Activated T-helper 17 cell treated with anti-CD3 and anti-CD28 coated beads, Interleukin-2, amount 50 U/mL, for 72 hours (primary cell): ENCODE measurements around the gene ADGRL3. TPM values are rescaled to one million over a fixed set of nuclear protein-coding genes. Genes with fewer than 3 reads are reported as not detected.

ENCODE experiments used
- ATAC-seq: fragments of 150-1000 bp; cut with Tn5 transposase; replicated peaks from 2 replicates; pipeline ENCODE4 v1.10.0; 2021; ENCODE audit warnings: mild to moderate bottlenecking, moderate library complexity
- H3K27ac Mint-ChIP-seq: one replicate; pipeline ENCODE4 v1.8.0; 2022; ENCODE audit warnings: mixed read lengths
- H3K27me3 Mint-ChIP-seq: one replicate; pipeline ENCODE4 v1.8.0; 2022; ENCODE audit warnings: mixed read lengths
- H3K36me3 Mint-ChIP-seq: one replicate; pipeline ENCODE4 v1.8.0; 2022; ENCODE audit warnings: low read depth, mild to moderate bottlenecking, mixed read lengths
- H3K4me1 Mint-ChIP-seq: one replicate; pipeline ENCODE4 v1.8.0; 2022; ENCODE audit warnings: mixed read lengths
- H3K4me3 Mint-ChIP-seq: one replicate; pipeline ENCODE4 v1.8.0; 2022; ENCODE audit warnings: mild to moderate bottlenecking, mixed read lengths
- H3K9me3 Mint-ChIP-seq: one replicate; pipeline ENCODE4 v1.8.0; 2022; ENCODE audit warnings: mixed read lengths
- total RNA-seq, 2 donors: library from RNA; stranded (reverse); gene quantifications; one replicate each; pipeline ENCODE4 v1.2.3, GENCODE V29; 2022

The ADGRL3 gene
- total RNA-seq, 2 donors from 2014 or later = not detected

GRCh38 chr4:62018537-62018936 lies 818.4 kb downstream of the ADGRL3 start:
- Mint-ChIP-seq H3K27me3 (no peaks in the 10 kb centered on the region), H3K36me3 (no peaks in the 10 kb centered on the region), H3K27ac (no peak overlapping the region), H3K9me3 (peaks cover 12% of the 10 kb centered on the region), H3K4me3 (no peak overlapping the region), H3K4me1 (no peaks in the 10 kb centered on the region)
- no peak for ATAC-seq

GRCh38 chr4:62023633-62024032 lies 823.5 kb downstream of the ADGRL3 start:
- peaks cover 11% of the 10 kb centered on the region for H3K9me3 Mint-ChIP-seq
- H3K27ac Mint-ChIP-seq = no peak overlapping the region
- H3K4me3 Mint-ChIP-seq = no peak overlapping the region
- no peaks in the 10 kb centered on the region for H3K4me1 Mint-ChIP-seq
- no peaks in the 10 kb centered on the region for H3K27me3 Mint-ChIP-seq
- no peak for ATAC-seq
- no peaks in the 10 kb centered on the region for H3K36me3 Mint-ChIP-seq

- Mint-ChIP-seq H3K36me3 (no peaks in the 10 kb centered on the region), H3K27me3 (no peaks in the 10 kb centered on the region), H3K4me1 (no peaks in the 10 kb centered on the region), H3K4me3 (no peak overlapping the region), H3K9me3 (peaks cover 16% of the 10 kb centered on the region), H3K27ac (no peak overlapping the region)
- no peak for ATAC-seq
Observed at GRCh38 chr4:62028745-62029144, 828.6 kb downstream of the ADGRL3 start.

- H3K4me1 Mint-ChIP-seq = no peaks in the 10 kb centered on the region
- peaks cover 13% of the 10 kb centered on the region for H3K9me3 Mint-ChIP-seq
- no peak overlapping the region for H3K27ac Mint-ChIP-seq
- ATAC-seq = no peak
- no peaks in the 10 kb centered on the region for H3K36me3 Mint-ChIP-seq
- no peak overlapping the region for H3K4me3 Mint-ChIP-seq
- no peaks in the 10 kb centered on the region for H3K27me3 Mint-ChIP-seq
Observed at GRCh38 chr4:62030958-62031357, 830.8 kb downstream of the ADGRL3 start.

- ATAC-seq = no peak
- H3K9me3 Mint-ChIP-seq = peaks cover 24% of the 10 kb centered on the region
Observed at GRCh38 chr4:62037571-62037970, 837.4 kb downstream of the ADGRL3 start.

GRCh38 chr4:62051332-62051731 lies 851.2 kb downstream of the ADGRL3 start:
- Mint-ChIP-seq H3K4me1 (no peaks in the 10 kb centered on the region), H3K27me3 (no peaks in the 10 kb centered on the region), H3K36me3 (no peaks in the 10 kb centered on the region), H3K9me3 (no peaks in the 10 kb centered on the region), H3K27ac (no peak overlapping the region), H3K4me3 (no peak overlapping the region)
- no peak for ATAC-seq

More at GRCh38 chr4:62037571-62037970, 837.4 kb downstream of the ADGRL3 start:
- no peaks in the 10 kb centered on the region for H3K36me3 Mint-ChIP-seq
- no peak overlapping the region for H3K4me3 Mint-ChIP-seq
- H3K27ac Mint-ChIP-seq = no peak overlapping the region
- H3K27me3 Mint-ChIP-seq = no peaks in the 10 kb centered on the region
- H3K4me1 Mint-ChIP-seq = no peaks in the 10 kb centered on the region

GRCh38 chr4:62053974-62054373 lies 853.8 kb downstream of the ADGRL3 start:
- ATAC-seq = no peak
- Mint-ChIP-seq H3K27ac (no peak overlapping the region), H3K36me3 (no peaks in the 10 kb centered on the region), H3K9me3 (peaks cover 4% of the 10 kb centered on the region), H3K4me1 (no peaks in the 10 kb centered on the region), H3K4me3 (no peak overlapping the region), H3K27me3 (no peaks in the 10 kb centered on the region)

- Mint-ChIP-seq H3K9me3 (peaks cover 4% of the 10 kb centered on the region), H3K27me3 (no peaks in the 10 kb centered on the region), H3K36me3 (no peaks in the 10 kb centered on the region), H3K4me1 (no peaks in the 10 kb centered on the region), H3K4me3 (no peak overlapping the region), H3K27ac (no peak overlapping the region)
- ATAC-seq = no peak
Observed at GRCh38 chr4:62057031-62057430, 856.9 kb downstream of the ADGRL3 start.

GRCh38 chr4:62058571-62058970 lies 858.4 kb downstream of the ADGRL3 start:
- Mint-ChIP-seq H3K36me3 (no peaks in the 10 kb centered on the region), H3K27me3 (no peaks in the 10 kb centered on the region), H3K27ac (no peak overlapping the region), H3K4me1 (no peaks in the 10 kb centered on the region), H3K9me3 (peaks cover 8% of the 10 kb centered on the region), H3K4me3 (no peak overlapping the region)
- ATAC-seq = no peak

- H3K4me3 Mint-ChIP-seq = no peak overlapping the region
- no peaks in the 10 kb centered on the region for H3K36me3 Mint-ChIP-seq
- ATAC-seq = no peak
- no peaks in the 10 kb centered on the region for H3K9me3 Mint-ChIP-seq
- H3K27ac Mint-ChIP-seq = no peak overlapping the region
- no peaks in the 10 kb centered on the region for H3K4me1 Mint-ChIP-seq
- H3K27me3 Mint-ChIP-seq = no peaks in the 10 kb centered on the region
Observed at GRCh38 chr4:62070291-62070852, 870.2 kb downstream of the ADGRL3 start.

- Mint-ChIP-seq H3K9me3 (peaks cover 3% of the 10 kb centered on the region), H3K27me3 (no peaks in the 10 kb centered on the region), H3K4me3 (no peak overlapping the region), H3K36me3 (no peaks in the 10 kb centered on the region), H3K4me1 (no peaks in the 10 kb centered on the region), H3K27ac (no peak overlapping the region)
- ATAC-seq = no peak
Observed at GRCh38 chr4:62075089-62075488, 875.0 kb downstream of the ADGRL3 start.

GRCh38 chr4:62075521-62075920 lies 875.4 kb downstream of the ADGRL3 start:
- Mint-ChIP-seq H3K4me1 (no peaks in the 10 kb centered on the region), H3K27ac (no peak overlapping the region), H3K9me3 (peaks cover 3% of the 10 kb centered on the region), H3K4me3 (no peak overlapping the region), H3K36me3 (no peaks in the 10 kb centered on the region), H3K27me3 (no peaks in the 10 kb centered on the region)
- ATAC-seq = no peak

GRCh38 chr4:62077406-62077805 lies 877.3 kb downstream of the ADGRL3 start:
- Mint-ChIP-seq H3K4me1 (no peaks in the 10 kb centered on the region), H3K9me3 (peaks cover 3% of the 10 kb centered on the region), H3K27me3 (no peaks in the 10 kb centered on the region), H3K27ac (no peak overlapping the region), H3K4me3 (no peak overlapping the region), H3K36me3 (no peaks in the 10 kb centered on the region)
- no peak for ATAC-seq

GRCh38 chr4:62080431-62080830 lies 880.3 kb downstream of the ADGRL3 start:
- Mint-ChIP-seq H3K9me3 (peaks cover 3% of the 10 kb centered on the region), H3K4me1 (no peaks in the 10 kb centered on the region), H3K4me3 (no peak overlapping the region), H3K27ac (no peak overlapping the region), H3K36me3 (no peaks in the 10 kb centered on the region), H3K27me3 (no peaks in the 10 kb centered on the region)
- no peak for ATAC-seq

- Mint-ChIP-seq H3K4me1 (no peaks in the 10 kb centered on the region), H3K4me3 (no peak overlapping the region), H3K27ac (no peak overlapping the region), H3K27me3 (no peaks in the 10 kb centered on the region), H3K36me3 (no peaks in the 10 kb centered on the region), H3K9me3 (peaks cover 13% of the 10 kb centered on the region)
- ATAC-seq = no peak
Observed at GRCh38 chr4:62087706-62088105, 887.6 kb downstream of the ADGRL3 start.

GRCh38 chr4:62093735-62094134 lies 893.6 kb downstream of the ADGRL3 start:
- Mint-ChIP-seq H3K4me1 (no peaks in the 10 kb centered on the region), H3K27ac (no peak overlapping the region), H3K9me3 (peaks cover 8% of the 10 kb centered on the region), H3K27me3 (no peaks in the 10 kb centered on the region), H3K4me3 (no peak overlapping the region), H3K36me3 (no peaks in the 10 kb centered on the region)
- ATAC-seq = no peak
